D721Med (cell line): ENCODE data around the gene CATSPERB.

Experiments used
- DNase-seq: peaks from one replicate; pipeline ENCODE4 v3.0.0; 2011; ENCODE audit warnings: low spot score; ENCODE audit not compliant: insufficient read length
- FAIRE-seq: peaks from 2 replicates; lab custom pipeline; 2011; peaks lifted over from hg19 to GRCh38; lab: Jason Lieb, UNC
- TF ChIP-seq, protein P1 (sequence below): IDR thresholded peaks from 2 replicates; pipeline ENCODE4 v1.5.1; 2012; ENCODE audit warnings: mild to moderate bottlenecking, control low read depth; ENCODE audit not compliant: insufficient read depth; ENCODE audit errors: missing control alignments

Gene CATSPERB

DNA sequence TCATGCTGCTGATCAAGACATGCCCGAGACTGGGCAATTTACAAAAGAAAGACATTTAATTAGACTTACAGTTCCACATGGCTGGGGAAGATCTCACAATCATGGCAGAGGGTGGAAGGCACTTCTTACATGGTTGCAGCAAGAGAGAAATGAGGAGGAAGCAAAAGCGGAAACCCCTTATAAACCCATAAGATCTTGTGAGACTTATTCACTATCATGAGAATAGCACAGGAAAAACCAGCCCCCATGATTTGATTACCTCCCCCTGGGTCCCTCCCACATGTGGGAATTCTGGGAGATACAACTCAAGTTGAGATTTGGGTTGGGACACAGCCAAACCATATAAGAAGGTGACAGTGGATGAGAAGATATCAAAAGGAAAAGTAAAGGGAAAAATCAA, 78.4 kb downstream of the CATSPERB start:
- TF ChIP-seq, protein P1, sequence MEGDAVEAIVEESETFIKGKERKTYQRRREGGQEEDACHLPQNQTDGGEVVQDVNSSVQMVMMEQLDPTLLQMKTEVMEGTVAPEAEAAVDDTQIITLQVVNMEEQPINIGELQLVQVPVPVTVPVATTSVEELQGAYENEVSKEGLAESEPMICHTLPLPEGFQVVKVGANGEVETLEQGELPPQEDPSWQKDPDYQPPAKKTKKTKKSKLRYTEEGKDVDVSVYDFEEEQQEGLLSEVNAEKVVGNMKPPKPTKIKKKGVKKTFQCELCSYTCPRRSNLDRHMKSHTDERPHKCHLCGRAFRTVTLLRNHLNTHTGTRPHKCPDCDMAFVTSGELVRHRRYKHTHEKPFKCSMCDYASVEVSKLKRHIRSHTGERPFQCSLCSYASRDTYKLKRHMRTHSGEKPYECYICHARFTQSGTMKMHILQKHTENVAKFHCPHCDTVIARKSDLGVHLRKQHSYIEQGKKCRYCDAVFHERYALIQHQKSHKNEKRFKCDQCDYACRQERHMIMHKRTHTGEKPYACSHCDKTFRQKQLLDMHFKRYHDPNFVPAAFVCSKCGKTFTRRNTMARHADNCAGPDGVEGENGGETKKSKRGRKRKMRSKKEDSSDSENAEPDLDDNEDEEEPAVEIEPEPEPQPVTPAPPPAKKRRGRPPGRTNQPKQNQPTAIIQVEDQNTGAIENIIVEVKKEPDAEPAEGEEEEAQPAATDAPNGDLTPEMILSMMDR: no peak
- no peak for FAIRE-seq
- DNase-seq: no peak

DNA sequence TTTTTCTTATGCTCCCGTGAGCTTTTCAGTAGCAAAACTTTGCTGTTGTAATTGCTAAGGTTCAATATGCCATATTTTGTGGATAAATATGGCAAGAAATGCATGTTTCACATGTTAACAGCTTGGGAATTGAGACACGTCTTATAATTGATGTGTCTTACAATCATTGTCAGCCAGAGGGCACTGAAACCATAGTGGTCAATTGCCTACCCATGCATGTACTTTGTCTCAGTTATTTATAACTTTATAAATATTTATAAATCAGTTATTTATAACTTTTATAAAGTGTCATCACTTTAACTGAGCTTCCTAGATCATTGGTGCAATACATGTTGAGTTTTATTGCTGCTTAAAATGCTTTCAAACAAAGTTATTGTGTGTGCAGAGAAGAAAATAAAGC, 82.0 kb downstream of the CATSPERB start:
- FAIRE-seq (peak; percentile 44), DNase-seq (no peak)
- TF ChIP-seq, protein P1: peak; percentile 40

DNA sequence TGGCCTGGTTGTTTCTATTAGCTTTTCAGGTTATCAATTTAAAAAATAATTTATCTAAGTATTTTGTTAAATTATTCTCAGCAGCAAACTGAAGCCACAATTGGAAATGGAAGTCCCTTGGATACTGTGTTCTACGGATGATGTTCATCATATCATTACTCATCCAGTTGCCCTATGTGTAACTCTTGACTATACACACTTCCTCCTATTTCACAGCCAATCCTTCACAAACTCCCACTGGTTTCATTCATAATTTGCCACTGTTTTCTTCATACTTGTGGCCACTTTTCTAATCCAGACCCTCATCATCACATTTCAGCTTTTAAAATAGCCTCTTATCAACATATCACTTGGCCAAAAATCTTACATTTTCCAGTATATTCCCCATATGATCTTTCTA, 84.0 kb downstream of the CATSPERB start:
- DNase-seq: no peak
- TF ChIP-seq, protein P1: no peak
- no peak for FAIRE-seq

DNA sequence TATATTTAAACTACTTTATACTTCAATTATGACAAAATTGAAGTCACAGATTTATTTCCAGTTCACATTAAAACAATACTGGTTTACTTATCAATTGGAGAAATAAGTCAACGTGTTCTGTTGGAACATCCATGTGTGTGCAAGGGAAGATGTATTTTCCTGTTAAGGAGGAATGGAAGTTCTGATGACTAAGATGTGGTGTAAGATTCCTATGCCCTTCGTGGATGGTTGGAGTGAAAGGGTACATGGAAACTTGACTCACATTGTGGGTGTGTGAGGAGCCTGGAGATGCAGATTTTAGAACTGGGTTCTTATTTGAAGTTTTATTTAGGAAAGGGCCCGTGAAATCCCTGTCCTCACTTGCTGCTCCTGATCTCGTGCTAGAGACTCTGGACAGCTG, 95.3 kb downstream of the CATSPERB start:
- TF ChIP-seq, protein P1: no peak
- DNase-seq (no peak), FAIRE-seq (no peak)

DNA sequence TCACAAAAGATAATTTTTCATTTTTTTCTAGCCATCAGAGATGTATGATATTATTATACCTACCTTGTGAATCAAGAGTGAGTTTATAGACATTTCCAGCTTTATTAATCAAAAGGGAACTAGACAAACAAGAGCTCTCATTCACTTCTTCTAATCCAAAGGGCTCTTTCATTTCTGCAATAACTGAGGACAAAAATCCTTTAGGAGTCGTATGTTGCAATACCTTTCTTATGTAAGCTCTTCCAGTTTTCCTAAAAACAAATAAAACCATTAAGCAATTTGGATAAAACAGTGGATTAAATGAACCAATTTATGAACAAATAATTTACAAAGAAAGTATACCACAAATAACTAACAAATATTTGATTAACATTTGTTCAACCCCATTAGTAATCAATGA, 107.1 kb downstream of the CATSPERB start:
- FAIRE-seq (no peak), DNase-seq (no peak)
- TF ChIP-seq, protein P1: no peak

DNA sequence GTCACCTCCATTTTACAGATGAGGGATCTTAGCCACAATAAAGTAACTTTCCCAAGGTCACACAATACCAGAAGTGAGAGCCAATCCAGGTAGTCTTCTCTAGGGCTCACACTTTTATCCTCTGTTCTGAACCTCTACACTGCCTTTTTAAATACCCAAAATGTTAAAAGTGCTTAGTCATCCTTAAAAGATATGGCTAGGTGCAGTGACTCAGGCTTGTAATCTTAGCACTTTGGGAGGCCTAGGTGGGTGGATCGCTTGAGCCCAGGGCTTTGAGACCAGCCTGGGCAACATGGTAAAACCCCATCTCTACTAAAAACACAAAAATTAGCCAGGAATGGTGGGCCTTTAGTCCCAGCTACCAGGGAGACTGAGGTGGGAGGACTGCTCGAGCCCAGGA, 117.7 kb downstream of the CATSPERB start:
- FAIRE-seq: no peak
- TF ChIP-seq, protein P1: no peak
- no peak for DNase-seq

DNA sequence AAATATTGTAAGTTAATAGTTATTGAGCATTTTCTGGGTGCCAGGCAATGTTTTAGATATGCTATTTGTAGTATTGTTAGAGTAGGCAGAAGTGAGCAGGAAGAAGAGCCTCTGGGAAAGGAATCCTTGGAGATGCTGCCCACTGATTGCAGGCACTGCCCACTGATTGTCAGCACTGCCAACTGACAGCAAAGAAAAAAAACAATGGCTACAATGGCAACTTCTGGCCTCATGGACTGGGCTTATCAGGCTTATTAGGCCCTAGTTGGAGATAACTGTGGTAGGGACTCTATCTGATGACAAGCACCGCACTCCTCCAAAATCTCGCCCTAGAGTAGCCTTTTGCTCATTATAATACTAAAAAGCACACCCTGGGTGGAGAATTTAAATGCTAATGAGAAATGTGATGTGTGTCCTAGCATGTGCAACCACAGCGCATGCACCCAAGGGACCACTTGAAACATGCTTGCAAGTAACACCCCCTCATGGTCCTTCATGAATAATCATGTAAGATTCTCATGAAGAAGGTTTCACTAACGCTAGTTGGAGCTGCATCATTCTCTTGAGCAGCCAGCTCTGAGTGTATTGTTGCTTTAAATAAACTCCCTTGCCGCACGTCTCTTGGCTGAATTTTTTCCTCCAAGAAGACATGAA, 118.3 kb downstream of the CATSPERB start:
- TF ChIP-seq, protein P1: no peak
- DNase-seq (no peak), FAIRE-seq (no peak)
